Loucy (cell line): ENCODE data around the gene C1orf174.

Experiments used
- H2AFZ ChIP-seq: fragments of 200-600 bp; sonication (generic); 2 replicates; pipeline ENCODE4 v1.6.0; 2016; ENCODE audit warnings: antibody characterized with exemption, mild to moderate bottlenecking, low read length, moderate library complexity
- H3F3A ChIP-seq: fragments of 200-600 bp; 2 replicates; pipeline ENCODE4 v1.6.0; 2016; ENCODE audit warnings: antibody characterized with exemption, low read depth, mild to moderate bottlenecking
- H3K27me3 ChIP-seq: fragments of 200-600 bp; sonication (generic); 2 replicates; pipeline ENCODE4 v1.6.1; 2014; ENCODE audit warnings: low read length, mild to moderate bottlenecking; ENCODE audit not compliant: insufficient read depth, poor library complexity, severe bottlenecking
- H3K36me3 ChIP-seq: fragments of 200-600 bp; sonication (generic); 2 replicates; pipeline ENCODE4 v1.6.1; 2016; ENCODE audit warnings: low read length; ENCODE audit not compliant: insufficient read depth
- H3K4me1 ChIP-seq: fragments of 200-600 bp; sonication (generic); 2 replicates; pipeline ENCODE4 v1.5.1; 2014; ENCODE audit warnings: low read length, mild to moderate bottlenecking; ENCODE audit not compliant: insufficient read depth, poor library complexity, severe bottlenecking
- H3K4me2 ChIP-seq: fragments of 200-600 bp; sonication (generic); 2 replicates; pipeline ENCODE4 v1.6.0; 2014; ENCODE audit warnings: antibody characterized with exemption, low read length, low read depth, mild to moderate bottlenecking; ENCODE audit not compliant: poor library complexity, severe bottlenecking
- H3K4me3 ChIP-seq: fragments of 200-600 bp; sonication (generic); 2 replicates; pipeline ENCODE4 v1.5.1; 2014; ENCODE audit warnings: low read length, mild to moderate bottlenecking, mixed read lengths; ENCODE audit not compliant: poor library complexity, severe bottlenecking
- H3K79me2 ChIP-seq: fragments of 200-600 bp; sonication (generic); 2 replicates; pipeline ENCODE4 v1.6.1; 2014; ENCODE audit warnings: low read length; ENCODE audit not compliant: insufficient read depth
- H3K9ac ChIP-seq: fragments of 200-600 bp; sonication (generic); 2 replicates; pipeline ENCODE4 v1.6.0; 2014; ENCODE audit warnings: mild to moderate bottlenecking, low read depth, low read length, moderate library complexity; ENCODE audit not compliant: poor library complexity, severe bottlenecking
- H3K9me2 ChIP-seq: fragments of 200-600 bp; sonication (generic); replicated peaks from 2 replicates; pipeline ENCODE4 v1.6.1; 2016; ENCODE audit warnings: low read depth, low read length, mixed read lengths
- H3K9me3 ChIP-seq: fragments of 200-600 bp; sonication (generic); 2 replicates; pipeline ENCODE4 v1.6.1; 2014; ENCODE audit warnings: mild to moderate bottlenecking, antibody characterized with exemption, low read length, low read depth; ENCODE audit not compliant: insufficient read depth
- H4K20me1 ChIP-seq: fragments of 200-600 bp; sonication (generic); 2 replicates; pipeline ENCODE4 v1.6.0; 2014; ENCODE audit warnings: antibody characterized with exemption, low read length, mild to moderate bottlenecking; ENCODE audit not compliant: insufficient read depth, poor library complexity, severe bottlenecking
- CTCF ChIP-seq: fragments of 200-600 bp; sonication (generic); conservative IDR thresholded peaks from 2 replicates; pipeline ENCODE4 v1.5.1; 2014; ENCODE audit warnings: mild to moderate bottlenecking, antibody characterized with exemption, low read length
- EZH2phosphoT487 ChIP-seq: fragments of 200-600 bp; IDR thresholded peaks from 2 replicates; pipeline ENCODE4 v1.6.1; 2018; ENCODE audit warnings: antibody characterized with exemption, mild to moderate bottlenecking, moderate library complexity, borderline replicate concordance

C1orf174 gene

GRCh38 chr1:3943123-3943431, 43.0 kb upstream of the C1orf174 start:
- no peaks in the 10 kb centered on the region for H3K27me3 ChIP-seq
- TF ChIP-seq EZH2phosphoT487 (no peak), CTCF (no peak)

GRCh38 chr1:3942416-3943122, 42.5 kb upstream of the C1orf174 start:
- Histone ChIP-seq H3K27me3 (no peaks in the 10 kb centered on the region), H3K36me3 (no peaks in the 10 kb centered on the region), H3K79me2 (no peaks in the 10 kb centered on the region), H3K4me3 (no peak overlapping the region), H2AFZ (no peak overlapping the region), H3K4me1 (no peaks in the 10 kb centered on the region), H3K4me2 (no peak overlapping the region), H3K9ac (no peak overlapping the region), H4K20me1 (no peaks in the 10 kb centered on the region), H3F3A (no peaks in the 10 kb centered on the region), H3K9me2 (no peaks in the 10 kb centered on the region), H3K9me3 (peaks cover 15% of the 10 kb centered on the region; the same call in 1 of the 2 replicates)
- TF ChIP-seq EZH2phosphoT487 (no peak), CTCF (no peak)

More at GRCh38 chr1:3943123-3943431, 43.0 kb upstream of the C1orf174 start:
- no peak overlapping the region for H2AFZ ChIP-seq
- no peaks in the 10 kb centered on the region for H3K9me2 ChIP-seq
- H3K9me3 ChIP-seq, result peaks cover 11% of the 10 kb centered on the region; the same call in 1 of the 2 replicates
- H4K20me1 ChIP-seq, result no peaks in the 10 kb centered on the region
- no peak overlapping the region for H3K4me3 ChIP-seq
- H3F3A ChIP-seq, result no peaks in the 10 kb centered on the region
- H3K4me2 ChIP-seq, result no peak overlapping the region
- H3K79me2 ChIP-seq, result no peaks in the 10 kb centered on the region
- no peak overlapping the region for H3K9ac ChIP-seq
- H3K4me1 ChIP-seq, result no peaks in the 10 kb centered on the region
- H3K36me3 ChIP-seq, result no peaks in the 10 kb centered on the region

GRCh38 chr1:3940754-3941345, 40.8 kb upstream of the C1orf174 start:
- Histone ChIP-seq H3K9me2 (no peaks in the 10 kb centered on the region), H3K79me2 (no peaks in the 10 kb centered on the region), H3K27me3 (no peaks in the 10 kb centered on the region), H3K4me1 (no peaks in the 10 kb centered on the region), H3F3A (no peaks in the 10 kb centered on the region), H3K36me3 (no peaks in the 10 kb centered on the region), H3K4me3 (no peak overlapping the region), H4K20me1 (no peaks in the 10 kb centered on the region), H2AFZ (no peak overlapping the region), H3K9ac (no peak overlapping the region), H3K4me2 (no peak overlapping the region), H3K9me3 (peaks cover 18% of the 10 kb centered on the region; the same call in 1 of the 2 replicates)
- TF ChIP-seq CTCF, result no peak
- TF ChIP-seq EZH2phosphoT487, result no peak
